ENCODE data around the gene PLPP4.

GRCh38 chr10:120570418-120570817, 113.4 kb downstream of the PLPP4 start:
- TF ChIP-seq CTCF (IDR thresholded peaks at IDR 0.05), result no peak
- TF ChIP-seq POLR2A (IDR thresholded peaks at IDR 0.05), result no peak
